GM21423 (cell line): ENCODE results near the gene TBCA.
"Not testable (repeated sequence)": the region's sequence is repeated elsewhere in the genome, so short reads cannot be mapped to it uniquely, and the experiment has no call there.

Experiments
- ATAC-seq: cut with Tn5 transposase; IDR thresholded peaks from one replicate; pipeline ENCODE4 v1.9.1; 2021; ENCODE audit warnings: mild to moderate bottlenecking, moderate library complexity; ENCODE audit not compliant: unreplicated experiment

Gene TBCA

GRCh38 chr5:77718934-77719610 is 57.1 kb downstream of the TBCA start:
- ATAC-seq = peak; percentile 70

- ATAC-seq = no peak
Observed at GRCh38 chr5:77709993-77710685, 66.0 kb downstream of the TBCA start.

- ATAC-seq = no peak
Observed at GRCh38 chr5:77709340-77709739, 66.8 kb downstream of the TBCA start.

GRCh38 chr5:77707791-77708190 is 68.3 kb downstream of the TBCA start:
- ATAC-seq = no peak

GRCh38 chr5:77699569-77699968 is 76.6 kb downstream of the TBCA start:
- not testable (repeated sequence) for ATAC-seq

- no peak for ATAC-seq
Observed at GRCh38 chr5:77698920-77699319, 77.2 kb downstream of the TBCA start.

GRCh38 chr5:77697692-77698091 is 78.4 kb downstream of the TBCA start:
- no peak for ATAC-seq

- no peak for ATAC-seq
Observed at GRCh38 chr5:77696120-77696519, 80.0 kb downstream of the TBCA start.

GRCh38 chr5:77693913-77694312 is 82.2 kb downstream of the TBCA start:
- no peak for ATAC-seq

GRCh38 chr5:77683171-77683732 is 92.9 kb downstream of the TBCA start:
- ATAC-seq = no peak

GRCh38 chr5:77670526-77670925 is 105.6 kb downstream of the TBCA start:
- no peak for ATAC-seq

- ATAC-seq = no peak
Observed at GRCh38 chr5:77669677-77670076, 106.5 kb downstream of the TBCA start.

GRCh38 chr5:77663090-77663863 is 112.9 kb downstream of the TBCA start:
- ATAC-seq = no peak

- no peak for ATAC-seq
Observed at GRCh38 chr5:77662635-77663034, 113.5 kb downstream of the TBCA start.

- ATAC-seq = no peak
Observed at GRCh38 chr5:77658662-77659061, 117.5 kb downstream of the TBCA start.

GRCh38 chr5:77651343-77651742 is 124.8 kb downstream of the TBCA start:
- no peak for ATAC-seq

- no peak for ATAC-seq
Observed at GRCh38 chr5:77650686-77651085, 125.5 kb downstream of the TBCA start.

- no peak for ATAC-seq
Observed at GRCh38 chr5:77649776-77650175, 126.4 kb downstream of the TBCA start.

GRCh38 chr5:77645995-77646639 is 130.0 kb downstream of the TBCA start:
- ATAC-seq = no peak

- peak; percentile 67 for ATAC-seq
Observed at GRCh38 chr5:77645158-77645994, 130.8 kb downstream of the TBCA start.
